NCI-H2107 treated with DMSO at 0.1 percent for 48 hours (cell line): ENCODE measurements around the gene ZNF22.
A peak's percentile ranks its signal among the peaks of the same experiment; 100 is the strongest.

Experiments used
- DNase-seq: peaks from one replicate; lab custom pipeline; 2025; ENCODE audit not compliant: unreplicated experiment; lab: John Stamatoyannopoulos, UW

Gene ZNF22

GRCh38 chr10:44963772-44964633 is 36.7 kb upstream of the ZNF22 start:
- peak; percentile 40 for DNase-seq

GRCh38 chr10:44965104-44965503 is 35.6 kb upstream of the ZNF22 start:
- DNase-seq = no peak

- no peak for DNase-seq
Observed at GRCh38 chr10:44965651-44966097, 35.0 kb upstream of the ZNF22 start.

GRCh38 chr10:44966129-44966815 is 34.5 kb upstream of the ZNF22 start:
- no peak for DNase-seq

GRCh38 chr10:44966816-44967509 is 33.8 kb upstream of the ZNF22 start:
- no peak for DNase-seq

- no peak for DNase-seq
Observed at GRCh38 chr10:44967616-44968015, 33.1 kb upstream of the ZNF22 start.

GRCh38 chr10:44968091-44968490 is 32.6 kb upstream of the ZNF22 start:
- no peak for DNase-seq

GRCh38 chr10:44968500-44969400 is 32.0 kb upstream of the ZNF22 start:
- DNase-seq = no peak

GRCh38 chr10:44969854-44970253 is 30.9 kb upstream of the ZNF22 start:
- no peak for DNase-seq

- no peak for DNase-seq
Observed at GRCh38 chr10:44970812-44971395, 29.8 kb upstream of the ZNF22 start.

- no peak for DNase-seq
Observed at GRCh38 chr10:44971434-44971833, 29.3 kb upstream of the ZNF22 start.

- DNase-seq = no peak
Observed at GRCh38 chr10:44971935-44972757, 28.6 kb upstream of the ZNF22 start.

GRCh38 chr10:44972874-44973306 is 27.8 kb upstream of the ZNF22 start:
- DNase-seq = no peak

- peak; percentile 56 for DNase-seq
Observed at GRCh38 chr10:44973323-44974081, 27.2 kb upstream of the ZNF22 start.

- DNase-seq = no peak
Observed at GRCh38 chr10:44974082-44974627, 26.6 kb upstream of the ZNF22 start.

GRCh38 chr10:44974628-44975430 is 25.9 kb upstream of the ZNF22 start:
- no peak for DNase-seq
